GM18909 (cell line): ENCODE data around the gene TEAD2.
"Not testable (repeated sequence)": the region's sequence is repeated elsewhere in the genome, so short reads cannot be mapped to it uniquely, and the experiment has no call there.

Source experiments
- ATAC-seq: cut with Tn5 transposase; IDR thresholded peaks from one replicate; pipeline ENCODE4 v1.9.1; 2021; ENCODE audit warnings: mild to moderate bottlenecking; ENCODE audit not compliant: unreplicated experiment, poor library complexity

Gene TEAD2

GRCh38 chr19:49335071-49335783 is 27.0 kb downstream of the TEAD2 start, which contains the start of gene CD37:
Gene CD37, plus strand, starts transcription at chr19:49335406. Its CDS starts 135 bp downstream, at chr19:49335541.
- ATAC-seq = no peak

DNA sequence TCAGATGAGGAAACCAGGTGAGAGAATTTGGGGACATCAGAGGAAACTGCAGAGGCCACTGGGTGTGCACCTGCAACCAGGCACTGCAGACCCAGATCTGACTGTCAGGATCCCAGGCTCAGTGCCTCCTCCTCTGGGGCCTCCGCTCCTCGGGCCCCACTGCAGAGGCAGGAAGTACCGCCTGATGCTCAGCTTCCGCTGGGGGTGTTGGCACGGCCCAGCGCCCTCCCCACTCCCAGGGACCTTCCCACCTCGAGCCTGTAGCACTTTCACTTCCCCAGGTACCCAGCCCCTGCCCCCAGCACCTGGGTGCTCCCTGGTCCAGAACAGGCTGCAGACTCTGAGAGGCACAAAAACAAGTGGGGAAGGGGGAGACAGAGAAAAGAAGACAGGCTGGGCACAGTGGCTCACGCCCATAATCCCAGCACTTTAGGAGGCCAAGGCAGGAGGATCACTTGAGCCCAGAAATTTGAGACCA is 28.4 kb downstream of the TEAD2 start:
- ATAC-seq = peak; percentile 50

DNA sequence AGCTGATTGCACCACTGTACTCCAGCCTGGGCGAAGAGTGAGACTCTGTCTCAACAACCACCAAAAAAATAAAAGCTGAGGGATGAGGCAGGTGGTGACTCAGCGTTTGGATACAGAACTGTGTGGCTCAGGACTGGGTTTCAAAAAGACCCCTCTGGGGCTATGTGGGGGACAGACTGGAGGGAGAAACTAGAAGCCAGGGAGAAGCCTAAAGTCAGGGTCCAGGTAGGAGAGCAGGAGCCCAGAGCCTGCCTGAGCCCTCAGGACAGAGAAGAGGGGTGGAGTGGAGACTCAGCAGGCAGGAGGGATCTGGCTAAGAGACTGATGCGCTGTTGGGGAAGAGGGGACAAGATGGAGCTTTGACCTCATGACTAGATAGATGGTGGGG is 28.8 kb downstream of the TEAD2 start:
- no peak for ATAC-seq

DNA sequence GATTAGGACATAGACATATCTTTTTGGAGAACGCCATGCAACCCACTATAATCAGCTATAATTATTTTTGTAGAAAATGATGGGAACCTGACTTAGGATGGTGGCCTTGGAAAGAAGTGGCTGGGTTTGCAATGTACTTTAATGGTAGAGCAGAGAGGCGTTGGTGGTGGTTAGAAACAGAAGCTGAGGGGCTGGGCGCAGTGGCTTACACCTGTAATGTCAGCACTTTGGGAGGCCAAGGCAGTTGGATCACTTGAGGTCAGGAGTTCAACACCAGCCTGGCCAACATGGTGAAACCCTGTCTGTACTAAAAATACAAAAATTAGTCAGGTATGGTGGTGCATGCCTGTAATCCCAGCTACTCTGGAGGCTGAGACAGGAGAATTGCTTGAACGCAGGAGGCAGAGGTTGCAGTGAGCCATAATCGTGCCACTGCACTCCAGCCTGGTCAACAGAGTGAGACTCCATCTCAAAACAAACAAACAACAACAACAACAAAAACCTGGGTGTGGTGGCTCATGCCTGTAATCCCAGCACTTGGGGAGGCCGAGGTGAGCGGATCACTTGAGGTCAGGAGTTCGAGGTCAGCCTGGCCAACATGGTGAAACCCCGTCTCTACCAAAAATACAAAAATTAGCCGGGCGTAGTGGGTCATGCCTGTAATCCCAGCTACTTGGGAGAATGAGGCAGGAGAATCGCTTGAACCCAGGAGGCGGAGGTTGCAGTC is 29.4 kb downstream of the TEAD2 start:
- not testable (repeated sequence) for ATAC-seq

DNA sequence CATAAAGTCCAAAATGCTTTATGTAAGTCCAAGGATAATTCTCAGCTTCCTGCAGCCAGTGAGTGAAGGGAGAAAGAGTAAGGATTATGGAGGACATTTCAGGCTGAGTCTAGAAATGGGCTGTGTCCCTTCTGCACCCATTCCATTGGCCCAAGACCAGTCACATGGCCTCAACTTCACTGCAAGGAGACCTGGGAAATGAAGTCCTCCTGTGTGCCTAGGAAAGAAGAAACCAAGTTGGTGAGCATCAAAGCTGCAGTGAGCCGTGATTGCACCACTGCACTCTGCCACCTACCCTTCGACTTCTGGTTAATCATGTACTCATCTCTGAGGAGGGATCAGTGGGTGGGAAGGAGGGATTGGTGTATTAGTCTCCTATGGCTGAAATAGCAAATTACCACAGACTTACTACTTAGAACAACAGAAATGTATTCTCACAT is 30.6 kb downstream of the TEAD2 start:
- ATAC-seq = no peak

GRCh38 chr19:49331187-49331586 is 31.0 kb downstream of the TEAD2 start:
- not testable (repeated sequence) for ATAC-seq

DNA sequence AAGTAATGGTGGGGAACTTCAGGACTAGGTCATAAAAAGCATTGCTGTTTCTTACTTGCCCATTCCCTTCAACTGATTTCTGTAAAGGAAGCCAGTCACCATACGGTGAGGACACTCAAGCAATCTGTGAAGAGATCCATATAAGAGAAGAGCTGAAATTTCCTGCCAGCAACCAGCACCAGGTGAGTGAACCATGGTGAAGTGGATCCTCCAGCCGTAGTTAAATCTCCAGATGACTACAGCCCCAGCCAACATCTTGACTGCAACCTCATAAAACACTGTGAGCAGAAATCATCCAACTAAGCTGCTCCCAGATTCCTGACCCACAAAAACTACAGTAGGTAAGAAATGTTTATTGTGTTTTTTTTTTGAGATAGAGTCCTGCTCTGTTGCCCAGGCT is 33.5 kb downstream of the TEAD2 start:
- no peak for ATAC-seq

DNA sequence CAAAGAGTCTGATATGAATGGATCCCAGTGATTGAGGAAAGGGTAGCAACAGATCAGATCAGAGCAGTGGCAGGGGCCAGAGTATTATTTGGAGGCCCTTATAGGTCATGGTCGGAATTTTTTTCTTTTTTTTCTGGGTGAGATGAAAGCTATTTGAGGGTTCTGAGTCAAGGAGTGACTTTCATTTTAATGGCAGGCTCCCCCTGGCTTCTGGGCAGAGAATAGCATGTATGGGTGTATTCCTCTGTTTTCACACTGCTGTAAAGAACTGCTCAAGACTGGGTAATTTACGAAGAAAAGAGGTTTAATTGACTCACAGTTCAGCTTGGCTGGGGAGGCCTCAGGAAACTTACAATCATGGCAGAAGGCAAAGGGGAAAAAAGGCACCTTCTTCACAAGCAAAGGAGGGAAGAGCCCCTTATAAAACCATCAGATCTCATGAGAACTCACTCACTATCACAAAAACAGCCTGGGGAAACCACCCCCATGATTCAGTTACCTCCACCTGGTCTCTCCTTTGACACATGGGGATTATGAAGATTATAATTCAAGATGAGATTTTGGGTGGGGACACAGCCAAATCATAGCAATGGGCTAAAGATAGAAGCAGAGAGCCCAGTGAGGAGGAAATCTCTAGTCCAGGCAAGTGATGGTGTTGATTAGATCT is 34.2 kb downstream of the TEAD2 start:
- ATAC-seq = no peak

- ATAC-seq = no peak
These were observed 36.0 kb downstream of the TEAD2 start for GRCh38 chr19:49326165-49326704.

DNA sequence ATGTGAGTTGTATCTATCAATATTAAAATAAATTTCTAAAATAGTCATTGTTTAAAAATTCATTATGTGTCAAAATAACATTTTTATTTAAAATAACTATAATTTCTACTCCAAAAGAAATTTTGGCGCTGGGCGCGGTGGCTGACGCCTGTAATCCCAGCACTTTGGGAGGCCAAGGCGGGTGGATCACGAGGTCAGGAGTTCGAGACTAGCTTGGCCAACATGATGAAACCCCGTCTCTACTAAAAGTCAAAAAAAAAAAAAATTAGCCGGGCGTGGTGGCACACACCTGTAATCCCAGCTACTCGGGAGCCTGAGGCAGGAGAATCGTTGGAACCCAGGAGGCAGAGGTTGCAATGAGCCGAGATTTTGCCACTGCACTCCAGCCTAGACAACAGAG is 36.5 kb downstream of the TEAD2 start:
- ATAC-seq = not testable (repeated sequence)

- no peak for ATAC-seq
These were observed 37.2 kb downstream of the TEAD2 start, which contains the start of gene SLC6A16 for GRCh38 chr19:49324801-49325576. Gene SLC6A16, minus strand, starts transcription at chr19:49325191. Its CDS starts 13,844 bp downstream, at chr19:49311347.

GRCh38 chr19:49318296-49318695 is 43.9 kb downstream of the TEAD2 start:
- no peak for ATAC-seq

DNA sequence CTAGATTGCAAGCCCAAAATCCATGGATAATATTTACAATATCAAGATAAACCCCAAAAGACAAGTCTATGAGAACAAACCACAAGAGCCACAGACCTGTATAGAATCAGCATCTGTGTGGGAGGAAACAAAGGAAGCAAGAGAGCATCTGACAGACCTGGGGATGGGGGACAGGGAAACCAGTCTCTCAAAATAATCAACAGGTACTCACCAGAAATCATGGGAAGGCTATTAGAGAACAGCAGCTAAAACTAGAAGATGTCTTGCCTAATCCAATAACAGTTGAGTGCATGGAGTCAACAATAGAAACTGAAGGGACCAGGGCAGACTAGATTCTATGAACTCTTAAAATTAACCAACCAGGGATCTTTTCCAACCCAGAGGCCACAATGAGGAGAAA is 45.9 kb downstream of the TEAD2 start:
- ATAC-seq = no peak

DNA sequence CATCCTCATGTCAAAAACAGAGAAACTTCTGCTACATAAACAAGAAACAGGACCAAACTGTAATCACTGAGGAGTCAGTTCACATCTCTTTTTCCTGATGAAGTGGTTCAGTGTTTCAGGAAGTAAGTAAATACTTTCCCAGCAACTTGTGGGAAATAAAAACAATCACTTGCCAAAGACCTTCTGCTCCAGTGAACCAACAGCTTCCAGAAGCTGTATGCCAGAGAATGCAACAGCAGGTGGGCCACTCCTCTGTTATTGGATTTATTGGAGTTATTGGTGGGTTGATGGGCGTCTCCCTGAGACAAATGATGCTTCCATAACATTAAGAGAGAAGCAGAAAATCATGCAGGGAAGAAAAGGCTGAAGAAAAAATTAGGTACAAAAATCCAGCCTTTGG is 47.1 kb downstream of the TEAD2 start:
- ATAC-seq = no peak

DNA sequence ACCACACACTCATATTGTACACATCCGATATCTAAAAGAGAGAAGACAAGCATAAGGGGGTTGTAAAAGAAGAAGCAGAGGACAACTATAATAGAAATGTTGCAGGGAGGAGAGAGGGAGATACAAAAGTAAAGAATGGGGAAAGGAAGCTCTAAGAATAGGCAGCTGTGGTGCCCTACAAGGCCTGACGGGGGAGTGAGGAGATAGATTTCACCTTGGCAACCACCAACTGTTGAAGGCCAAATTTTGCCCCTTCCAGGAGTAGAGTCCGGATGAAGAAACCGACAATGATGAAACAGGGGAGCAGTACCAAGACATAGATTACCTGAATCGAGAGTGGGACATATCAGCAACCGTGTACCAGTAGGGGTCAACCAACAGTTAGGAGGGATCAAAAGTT is 53.1 kb downstream of the TEAD2 start:
- no peak for ATAC-seq

DNA sequence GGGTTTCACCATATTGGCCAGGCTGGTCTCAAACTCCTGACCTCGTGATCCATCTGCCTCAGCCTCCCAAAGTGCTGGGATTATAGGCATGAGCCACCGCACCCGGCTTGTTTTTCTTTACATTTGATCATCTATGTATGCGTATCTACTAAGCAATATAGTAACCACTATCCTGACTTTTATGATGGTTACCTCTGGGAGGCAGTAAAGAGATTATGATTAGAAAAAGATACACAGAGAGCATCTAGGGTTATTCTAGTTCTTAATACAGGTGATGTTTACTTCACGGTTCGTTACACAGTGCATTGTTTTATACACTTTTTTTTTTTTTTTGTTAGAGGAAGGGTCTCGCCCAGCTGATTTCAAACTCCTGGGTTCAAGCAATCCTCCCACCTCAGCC is 55.5 kb downstream of the TEAD2 start:
- not testable (repeated sequence) for ATAC-seq

DNA sequence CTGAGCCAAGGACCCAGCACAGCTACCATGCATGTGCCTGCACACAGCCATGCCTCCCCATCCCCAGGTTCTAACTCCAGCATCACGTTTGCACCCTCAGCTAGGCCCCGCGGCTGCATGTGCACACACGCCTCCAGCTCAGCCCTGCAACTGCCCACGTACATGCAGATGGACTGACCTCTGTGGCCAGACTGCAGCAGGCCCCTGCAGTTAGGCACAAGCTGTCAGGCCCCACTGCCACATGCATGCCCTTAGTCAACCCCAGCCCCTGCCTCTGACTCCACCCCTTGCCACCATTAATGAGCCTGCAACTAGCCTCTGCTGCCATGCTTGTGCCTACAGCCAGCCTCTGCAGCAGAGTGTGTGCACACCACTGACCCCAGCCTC is 60.4 kb downstream of the TEAD2 start:
- ATAC-seq = no peak

DNA sequence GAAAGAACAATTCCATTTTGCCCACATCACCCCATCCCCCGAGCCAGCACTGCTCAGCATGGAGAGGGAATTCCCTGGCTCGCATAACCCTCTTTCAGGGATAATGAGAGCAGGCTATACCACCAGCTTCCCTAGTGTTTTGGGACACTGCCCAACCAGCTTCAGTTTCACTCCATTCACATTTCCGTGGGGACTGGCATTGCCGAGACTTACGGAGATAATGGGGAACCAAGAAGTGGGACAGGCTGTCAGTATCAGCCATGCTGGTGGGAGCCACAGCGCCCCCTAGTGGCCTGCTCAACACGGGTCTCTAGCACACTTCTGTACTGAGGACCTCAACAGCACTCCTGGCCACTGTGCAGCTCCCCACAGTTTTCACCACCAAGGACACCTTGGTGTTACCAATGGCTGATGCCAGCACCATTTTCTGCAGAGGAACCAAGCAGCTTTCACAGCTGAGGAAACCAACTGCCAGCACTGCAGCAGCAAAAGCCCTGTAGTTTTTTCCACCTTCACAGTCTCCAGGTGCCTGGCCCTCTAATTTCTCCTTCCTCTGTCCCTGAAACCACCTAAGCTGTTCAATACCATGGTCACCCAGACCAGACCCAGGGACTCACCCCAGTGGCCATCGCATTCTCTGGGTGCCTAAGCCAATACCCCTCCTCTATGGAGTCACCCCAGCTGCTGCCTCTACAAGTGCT is 60.9 kb downstream of the TEAD2 start:
- ATAC-seq = peak; percentile 51

DNA sequence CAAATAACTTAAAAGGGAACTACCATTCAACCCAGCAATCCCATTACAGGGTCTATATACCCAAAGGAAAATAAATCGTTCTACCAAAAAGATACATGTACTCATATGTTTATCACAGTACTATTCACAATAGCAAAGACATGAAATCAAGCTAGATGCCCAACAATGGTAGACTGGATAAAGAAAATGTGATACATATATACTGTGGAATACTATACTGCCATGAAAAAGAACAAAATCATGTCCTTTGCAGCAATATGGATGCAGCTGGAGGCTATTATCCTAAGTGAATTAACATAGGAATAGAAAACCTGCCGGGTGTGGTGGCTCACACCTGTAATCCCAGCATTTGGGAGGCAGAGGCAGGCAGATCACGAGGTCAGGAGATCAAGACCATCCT is 63.6 kb downstream of the TEAD2 start:
- not testable (repeated sequence) for ATAC-seq
